ENCODE data around the gene SMIM11. TPM values are rescaled to one million over a fixed set of nuclear protein-coding genes. Genes with fewer than 3 reads are reported as not detected.

Gene SMIM11
- total and polyA plus RNA-seq, 2 of the 8 experiments (the other 6 are each of a cell fraction or from before 2014, with no cell fraction given), result 1.0 to 3.2 TPM

- no peak for TF ChIP-seq CHD7 (IDR thresholded peaks at IDR 0.05; ENCODE audit: insufficient replicate concordance, low read length)
- no peak for TF ChIP-seq PHF8 (conservative IDR thresholded peaks at IDR 0.05; ENCODE audit: low read depth, low read length)
- no peak for TF ChIP-seq SP4 (IDR thresholded peaks at IDR 0.05; ENCODE audit: low read length)
- TF ChIP-seq BACH1 (IDR thresholded peaks at IDR 0.05; ENCODE audit: low read length), result no peak
- TF ChIP-seq TAF1 (IDR thresholded peaks at IDR 0.05; ENCODE audit: low read depth, low read length), result no peak
- no peak for TF ChIP-seq ASH2L (IDR thresholded peaks at IDR 0.05; ENCODE audit: low read length)
- no peak for TF ChIP-seq ZNF274 (IDR thresholded peaks at IDR 0.05; ENCODE audit: borderline replicate concordance, extremely low read depth, low read length)
- no peak for TF ChIP-seq HDAC6 (IDR thresholded peaks at IDR 0.05; ENCODE audit: low read depth, low read length)
- no peak for TF ChIP-seq KDM5A (IDR thresholded peaks at IDR 0.05; ENCODE audit: low read length)
- TF ChIP-seq JUND (IDR thresholded peaks at IDR 0.05; ENCODE audit: low read length), result no peak
- no peak for TF ChIP-seq TAF7 (optimal IDR thresholded peaks at IDR 0.05; ENCODE audit: borderline replicate concordance, low read depth, low read length)
- no peak for TF ChIP-seq CREB1 (IDR thresholded peaks at IDR 0.05)
- no peak for TF ChIP-seq KDM1A (IDR thresholded peaks at IDR 0.05; ENCODE audit: borderline replicate concordance, low read length)
- no peak for TF ChIP-seq SP1 (IDR thresholded peaks at IDR 0.05; ENCODE audit: low read depth, low read length)
Observed at GRCh38 chr21:34335316-34335715, 40.0 kb upstream of the SMIM11 start (continued).

All from H1 (cell line).